GM20000 (cell line): ENCODE data around the gene LRMDA.

Experiments used
- DNase-seq: peaks from one replicate; pipeline ENCODE4 v3.0.0; 2012; ENCODE audit warnings: low spot score
- CTCF ChIP-seq: IDR thresholded peaks from 2 replicates; pipeline ENCODE4 v1.5.1; 2012; ENCODE audit warnings: mild to moderate bottlenecking, control low read depth; ENCODE audit errors: extremely low read depth, missing control alignments

Gene LRMDA

GRCh38 chr10:76558996-76559891 lies 1127.8 kb downstream of the LRMDA start:
- no peak for TF ChIP-seq CTCF
- DNase-seq = no peak

GRCh38 chr10:76559892-76560220 lies 1128.4 kb downstream of the LRMDA start:
- no peak for TF ChIP-seq CTCF
- DNase-seq = no peak

GRCh38 chr10:76560338-76560737 lies 1128.9 kb downstream of the LRMDA start:
- no peak for TF ChIP-seq CTCF
- no peak for DNase-seq

GRCh38 chr10:76563286-76563685 lies 1131.9 kb downstream of the LRMDA start:
- no peak for DNase-seq
- TF ChIP-seq CTCF = no peak

- no peak for DNase-seq
- no peak for TF ChIP-seq CTCF
These were observed 1140.6 kb downstream of the LRMDA start for GRCh38 chr10:76572021-76572420.

- TF ChIP-seq CTCF = no peak
- no peak for DNase-seq
These were observed 1145.0 kb downstream of the LRMDA start for GRCh38 chr10:76576276-76576962.

GRCh38 chr10:76577455-76577854 lies 1146.0 kb downstream of the LRMDA start:
- TF ChIP-seq CTCF = no peak

More at GRCh38 chr10:76577455-76577854, 1146.0 kb downstream of the LRMDA start:
- no peak for DNase-seq
